HepG2 (cell line): ENCODE measurements around the gene MREG. TPM values are rescaled to one million over a fixed set of nuclear protein-coding genes. Genes with fewer than 3 reads are reported as not detected.

Source experiments
- CEBPG ChIP-seq: IDR thresholded peaks from 2 replicates; pipeline ENCODE4 v1.6.1; 2016
- HES4 ChIP-seq: sonication (generic); formaldehyde crosslinking; IDR thresholded peaks from 2 replicates; pipeline ENCODE4 v1.9.0; 2021; ENCODE audit warnings: mild to moderate bottlenecking, missing genetic modification reagents, borderline replicate concordance
- MBNL3 ChIP-seq: fragments of 250-450 bp; sonication (Bioruptor Pico); conservative IDR thresholded peaks from 2 replicates; pipeline ENCODE4 v1.8.0; 2022; ENCODE audit warnings: mild to moderate bottlenecking, inconsistent platforms
- NR2F1 ChIP-seq, 2 experiments: fragments of 450-650 bp in 1 of 2; formaldehyde crosslinking in 1 of 2; IDR thresholded peaks; 2 replicates each; pipeline versions ENCODE4 v1.5.0 to v1.6.1; 2016 to 2020; ENCODE audit warnings: mild to moderate bottlenecking in 1 of 2, missing compliant biosample characterization in 1 of 2, missing genetic modification reagents in 1 of 2, moderate library complexity in 1 of 2
- NR3C1 ChIP-seq: sonication (generic); formaldehyde crosslinking; IDR thresholded peaks from 2 replicates; pipeline ENCODE4 v1.4.0; 2020; ENCODE audit warnings: missing genetic modification reagents
- ZFX ChIP-seq: sonication (generic); formaldehyde crosslinking; IDR thresholded peaks from 2 replicates; pipeline ENCODE4 v1.4.0; 2020; ENCODE audit warnings: mild to moderate bottlenecking, low read depth, missing genetic modification reagents, moderate library complexity
- ZKSCAN1 ChIP-seq: fragments of 150-350 bp; IDR thresholded peaks from 2 replicates; pipeline ENCODE4 v1.6.1; 2014; ENCODE audit warnings: low read length
- ZKSCAN5 ChIP-seq: sonication (generic); formaldehyde crosslinking; IDR thresholded peaks from 2 replicates; pipeline ENCODE4 v1.5.1; 2020; ENCODE audit warnings: mild to moderate bottlenecking, missing genetic modification reagents
- ZNF138 ChIP-seq: sonication (generic); formaldehyde crosslinking; IDR thresholded peaks from 2 replicates; pipeline ENCODE4 v1.5.0; 2020; ENCODE audit warnings: mild to moderate bottlenecking, low read depth, missing genetic modification reagents
- ZNF234 ChIP-seq: sonication (generic); formaldehyde crosslinking; conservative IDR thresholded peaks from 2 replicates; pipeline ENCODE4 v1.5.1; 2020; ENCODE audit warnings: mild to moderate bottlenecking, missing genetic modification reagents
- ZNF572 ChIP-seq: sonication (generic); formaldehyde crosslinking; IDR thresholded peaks from 2 replicates; pipeline ENCODE4 v1.5.1; 2020; ENCODE audit warnings: mild to moderate bottlenecking, missing genetic modification reagents
- ZNF629 ChIP-seq: sonication (generic); formaldehyde crosslinking; conservative IDR thresholded peaks from 2 replicates; pipeline ENCODE4 v1.5.0; 2020; ENCODE audit warnings: missing genetic modification reagents
- ZNF660 ChIP-seq: sonication (generic); formaldehyde crosslinking; IDR thresholded peaks from 2 replicates; pipeline ENCODE4 v1.5.1; 2020; ENCODE audit warnings: mild to moderate bottlenecking, low read depth, missing genetic modification reagents, borderline replicate concordance
- ZNF720 ChIP-seq: sonication (generic); formaldehyde crosslinking; IDR thresholded peaks from 2 replicates; pipeline ENCODE4 v1.4.0; 2020; ENCODE audit warnings: missing genetic modification reagents
- polyA plus RNA-seq, 8 experiments: library from polyadenylated mRNA; depleted of rRNA in 3 of 8; stranded (reverse) in 7 of 8; unstranded in 1 of 8; fragments of >200 nt; fragmentation: Illumina TruSeq in 4 of 8; extraction: Trizol in 4 of 8; gene quantifications; 2 replicates each; pipeline versions ENCODE4 v1.2.1 to v1.2.3, GENCODE V29; 2011 to 2016; ENCODE audit warnings: low read depth in 4 of 8, missing spikeins in 1 of 8, mixed read lengths in 1 of 8; ENCODE audit not compliant: insufficient read depth in 1 of 8
- total RNA-seq, 5 experiments: library from RNA; depleted of rRNA; stranded (reverse); fragments of >200 nt; fragmentation: Illumina TruSeq; extraction: Trizol; gene quantifications; 2 replicates each; pipeline ENCODE4 v1.2.3, GENCODE V29; 2016; ENCODE audit warnings: low read depth in 1 of 5
- TF ChIP-seq, protein P1 (sequence below): sonication (generic); formaldehyde crosslinking; IDR thresholded peaks from 2 replicates; pipeline ENCODE4 v1.5.1; 2020; ENCODE audit warnings: mild to moderate bottlenecking, missing genetic modification reagents, borderline replicate concordance
- TF ChIP-seq, protein P2 (sequence below): sonication (generic); formaldehyde crosslinking; IDR thresholded peaks from 2 replicates; pipeline ENCODE4 v1.5.0; 2020; ENCODE audit warnings: missing genetic modification reagents
- TF ChIP-seq, protein P3 (sequence below): IDR thresholded peaks from 2 replicates; pipeline ENCODE4 v1.6.1; 2016; ENCODE audit warnings: low read depth, control low read depth
- TF ChIP-seq, protein P4 (sequence below): IDR thresholded peaks from 2 replicates; pipeline ENCODE4 v1.6.1; 2016; ENCODE audit warnings: low read depth
- TF ChIP-seq, protein P5 (sequence below): fragments of 450-650 bp; IDR thresholded peaks from 2 replicates; pipeline ENCODE4 v1.6.1; 2017; ENCODE audit warnings: mild to moderate bottlenecking
- TF ChIP-seq, protein P6 (sequence below): sonication (generic); formaldehyde crosslinking; IDR thresholded peaks from 2 replicates; pipeline ENCODE4 v1.4.0; 2020; ENCODE audit warnings: missing genetic modification reagents

Gene MREG
- total and polyA plus RNA-seq, 2 of the 13 experiments (the other 11 are each of a cell fraction or from before 2014, with no cell fraction given) = 7.5 to 23.3 TPM

DNA sequence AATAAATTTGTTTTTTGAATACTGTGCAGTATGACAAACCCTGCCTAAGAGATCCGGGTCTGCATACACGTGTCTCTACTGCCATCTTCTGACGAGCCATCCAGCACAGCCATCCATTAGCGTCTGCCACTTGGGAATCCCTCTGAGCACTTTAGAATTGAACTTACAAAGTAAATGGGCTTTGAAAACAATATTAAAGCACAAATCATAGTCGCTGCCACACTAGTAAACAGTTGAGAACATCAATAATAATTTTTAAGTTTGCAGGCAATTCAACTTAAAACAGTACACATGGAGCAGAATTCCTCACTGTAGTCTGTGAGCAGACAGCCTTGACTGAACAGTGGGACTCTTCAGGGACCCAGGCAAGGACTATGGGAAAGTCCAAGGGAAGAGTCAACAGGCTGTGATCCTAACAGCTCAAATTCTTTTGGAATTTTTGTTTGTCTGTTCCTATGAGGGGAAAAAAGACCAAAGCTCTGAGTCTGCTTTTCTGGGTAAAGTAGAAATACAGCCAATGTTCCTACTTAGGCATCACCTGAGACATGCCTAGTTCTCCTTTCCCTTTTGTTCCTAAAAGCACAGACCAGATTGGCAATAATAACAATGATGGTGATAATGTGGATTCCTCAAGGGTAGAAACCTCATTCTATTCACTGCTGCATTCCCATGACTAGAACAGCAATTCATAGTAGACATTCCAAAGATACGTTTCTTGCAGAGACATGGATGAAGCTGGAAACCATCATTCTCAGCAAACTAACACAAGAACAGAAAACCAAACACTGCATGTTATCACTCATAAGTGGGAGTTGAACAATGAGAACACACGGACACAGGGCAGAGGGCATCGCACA, 92.9 kb downstream of the MREG start (continued):
- TF ChIP-seq, protein P1, sequence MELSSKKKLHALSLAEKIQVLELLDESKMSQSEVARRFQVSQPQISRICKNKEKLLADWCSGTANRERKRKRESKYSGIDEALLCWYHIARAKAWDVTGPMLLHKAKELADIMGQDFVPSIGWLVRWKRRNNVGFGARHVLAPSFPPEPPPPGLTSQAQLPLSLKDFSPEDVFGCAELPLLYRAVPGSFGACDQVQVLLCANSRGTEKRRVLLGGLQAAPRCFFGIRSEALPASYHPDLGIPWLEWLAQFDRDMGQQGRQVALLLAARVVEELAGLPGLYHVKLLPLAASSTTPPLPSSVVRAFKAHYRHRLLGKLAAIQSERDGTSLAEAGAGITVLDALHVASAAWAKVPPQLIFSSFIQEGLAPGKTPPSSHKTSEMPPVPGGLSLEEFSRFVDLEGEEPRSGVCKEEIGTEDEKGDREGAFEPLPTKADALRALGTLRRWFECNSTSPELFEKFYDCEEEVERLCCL (CRISPR knock-in tag) = no peak
- TF ChIP-seq ZNF572 (CRISPR knock-in tag) = no peak
- TF ChIP-seq, protein P2, sequence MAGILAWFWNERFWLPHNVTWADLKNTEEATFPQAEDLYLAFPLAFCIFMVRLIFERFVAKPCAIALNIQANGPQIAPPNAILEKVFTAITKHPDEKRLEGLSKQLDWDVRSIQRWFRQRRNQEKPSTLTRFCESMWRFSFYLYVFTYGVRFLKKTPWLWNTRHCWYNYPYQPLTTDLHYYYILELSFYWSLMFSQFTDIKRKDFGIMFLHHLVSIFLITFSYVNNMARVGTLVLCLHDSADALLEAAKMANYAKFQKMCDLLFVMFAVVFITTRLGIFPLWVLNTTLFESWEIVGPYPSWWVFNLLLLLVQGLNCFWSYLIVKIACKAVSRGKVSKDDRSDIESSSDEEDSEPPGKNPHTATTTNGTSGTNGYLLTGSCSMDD (CRISPR knock-in tag) = no peak
- TF ChIP-seq NR2F1 (CRISPR knock-in tag; IDR thresholded peaks at IDR 0.05) = no peak
- no peak for TF ChIP-seq ZNF660
- no peak for TF ChIP-seq MBNL3 (CRISPR knock-in tag)
- TF ChIP-seq NR3C1 (CRISPR knock-in tag) = no peak
- no peak for TF ChIP-seq ZNF234
- peak; percentile 50; the same call in 1 of the 2 replicates for TF ChIP-seq ZFX (CRISPR knock-in tag)
- no peak for TF ChIP-seq ZNF629 (CRISPR knock-in tag)
- no peak for TF ChIP-seq ZNF720 (CRISPR knock-in tag)
- TF ChIP-seq, protein P3, sequence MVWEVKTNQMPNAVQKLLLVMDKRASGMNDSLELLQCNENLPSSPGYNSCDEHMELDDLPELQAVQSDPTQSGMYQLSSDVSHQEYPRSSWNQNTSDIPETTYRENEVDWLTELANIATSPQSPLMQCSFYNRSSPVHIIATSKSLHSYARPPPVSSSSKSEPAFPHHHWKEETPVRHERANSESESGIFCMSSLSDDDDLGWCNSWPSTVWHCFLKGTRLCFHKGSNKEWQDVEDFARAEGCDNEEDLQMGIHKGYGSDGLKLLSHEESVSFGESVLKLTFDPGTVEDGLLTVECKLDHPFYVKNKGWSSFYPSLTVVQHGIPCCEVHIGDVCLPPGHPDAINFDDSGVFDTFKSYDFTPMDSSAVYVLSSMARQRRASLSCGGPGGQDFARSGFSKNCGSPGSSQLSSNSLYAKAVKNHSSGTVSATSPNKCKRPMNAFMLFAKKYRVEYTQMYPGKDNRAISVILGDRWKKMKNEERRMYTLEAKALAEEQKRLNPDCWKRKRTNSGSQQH = peak; percentile 52; the same call in 1 of the 2 replicates
- no peak for TF ChIP-seq ZKSCAN5 (CRISPR knock-in tag)
- TF ChIP-seq CEBPG = no peak
- TF ChIP-seq, protein P4, sequence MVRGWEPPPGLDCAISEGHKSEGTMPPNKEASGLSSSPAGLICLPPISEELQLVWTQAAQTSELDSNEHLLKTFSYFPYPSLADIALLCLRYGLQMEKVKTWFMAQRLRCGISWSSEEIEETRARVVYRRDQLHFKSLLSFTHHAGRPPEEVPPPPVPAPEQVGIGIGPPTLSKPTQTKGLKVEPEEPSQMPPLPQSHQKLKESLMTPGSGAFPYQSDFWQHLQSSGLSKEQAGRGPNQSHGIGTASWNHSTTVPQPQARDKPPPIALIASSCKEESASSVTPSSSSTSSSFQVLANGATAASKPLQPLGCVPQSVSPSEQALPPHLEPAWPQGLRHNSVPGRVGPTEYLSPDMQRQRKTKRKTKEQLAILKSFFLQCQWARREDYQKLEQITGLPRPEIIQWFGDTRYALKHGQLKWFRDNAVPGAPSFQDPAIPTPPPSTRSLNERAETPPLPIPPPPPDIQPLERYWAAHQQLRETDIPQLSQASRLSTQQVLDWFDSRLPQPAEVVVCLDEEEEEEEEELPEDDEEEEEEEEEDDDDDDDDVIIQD = 0 out of 2 replicates have a peak, but pooled peaks have one; percentile 9
- TF ChIP-seq ZKSCAN1 = no peak
- TF ChIP-seq, protein P5, sequence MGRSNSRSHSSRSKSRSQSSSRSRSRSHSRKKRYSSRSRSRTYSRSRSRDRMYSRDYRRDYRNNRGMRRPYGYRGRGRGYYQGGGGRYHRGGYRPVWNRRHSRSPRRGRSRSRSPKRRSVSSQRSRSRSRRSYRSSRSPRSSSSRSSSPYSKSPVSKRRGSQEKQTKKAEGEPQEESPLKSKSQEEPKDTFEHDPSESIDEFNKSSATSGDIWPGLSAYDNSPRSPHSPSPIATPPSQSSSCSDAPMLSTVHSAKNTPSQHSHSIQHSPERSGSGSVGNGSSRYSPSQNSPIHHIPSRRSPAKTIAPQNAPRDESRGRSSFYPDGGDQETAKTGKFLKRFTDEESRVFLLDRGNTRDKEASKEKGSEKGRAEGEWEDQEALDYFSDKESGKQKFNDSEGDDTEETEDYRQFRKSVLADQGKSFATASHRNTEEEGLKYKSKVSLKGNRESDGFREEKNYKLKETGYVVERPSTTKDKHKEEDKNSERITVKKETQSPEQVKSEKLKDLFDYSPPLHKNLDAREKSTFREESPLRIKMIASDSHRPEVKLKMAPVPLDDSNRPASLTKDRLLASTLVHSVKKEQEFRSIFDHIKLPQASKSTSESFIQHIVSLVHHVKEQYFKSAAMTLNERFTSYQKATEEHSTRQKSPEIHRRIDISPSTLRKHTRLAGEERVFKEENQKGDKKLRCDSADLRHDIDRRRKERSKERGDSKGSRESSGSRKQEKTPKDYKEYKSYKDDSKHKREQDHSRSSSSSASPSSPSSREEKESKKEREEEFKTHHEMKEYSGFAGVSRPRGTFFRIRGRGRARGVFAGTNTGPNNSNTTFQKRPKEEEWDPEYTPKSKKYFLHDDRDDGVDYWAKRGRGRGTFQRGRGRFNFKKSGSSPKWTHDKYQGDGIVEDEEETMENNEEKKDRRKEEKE = no peak
- no peak for TF ChIP-seq HES4 (CRISPR knock-in tag)
- TF ChIP-seq ZNF138 (CRISPR knock-in tag) = no peak
- TF ChIP-seq, protein P6, sequence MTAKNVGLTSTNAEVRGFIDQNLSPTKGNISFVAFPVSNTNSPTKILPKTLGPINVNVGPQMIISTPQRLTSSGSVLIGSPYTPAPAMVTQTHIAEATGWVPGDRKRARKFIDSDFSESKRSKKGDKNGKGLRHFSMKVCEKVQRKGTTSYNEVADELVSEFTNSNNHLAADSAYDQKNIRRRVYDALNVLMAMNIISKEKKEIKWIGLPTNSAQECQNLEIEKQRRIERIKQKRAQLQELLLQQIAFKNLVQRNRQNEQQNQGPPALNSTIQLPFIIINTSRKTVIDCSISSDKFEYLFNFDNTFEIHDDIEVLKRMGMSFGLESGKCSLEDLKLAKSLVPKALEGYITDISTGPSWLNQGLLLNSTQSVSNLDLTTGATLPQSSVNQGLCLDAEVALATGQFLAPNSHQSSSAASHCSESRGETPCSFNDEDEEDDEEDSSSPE = no peak
